Measurements from ENCODE around the gene PITPNM1. TPM values are rescaled to one million over a fixed set of nuclear protein-coding genes. Genes with fewer than 3 reads are reported as not detected.
A peak's percentile ranks its signal among the peaks of the same experiment; 100 is the strongest.

The PITPNM1 gene
- total RNA-seq, 4 donors from 2014 or later, result 22.8 to 52.6 (median 47.2) TPM

DNA sequence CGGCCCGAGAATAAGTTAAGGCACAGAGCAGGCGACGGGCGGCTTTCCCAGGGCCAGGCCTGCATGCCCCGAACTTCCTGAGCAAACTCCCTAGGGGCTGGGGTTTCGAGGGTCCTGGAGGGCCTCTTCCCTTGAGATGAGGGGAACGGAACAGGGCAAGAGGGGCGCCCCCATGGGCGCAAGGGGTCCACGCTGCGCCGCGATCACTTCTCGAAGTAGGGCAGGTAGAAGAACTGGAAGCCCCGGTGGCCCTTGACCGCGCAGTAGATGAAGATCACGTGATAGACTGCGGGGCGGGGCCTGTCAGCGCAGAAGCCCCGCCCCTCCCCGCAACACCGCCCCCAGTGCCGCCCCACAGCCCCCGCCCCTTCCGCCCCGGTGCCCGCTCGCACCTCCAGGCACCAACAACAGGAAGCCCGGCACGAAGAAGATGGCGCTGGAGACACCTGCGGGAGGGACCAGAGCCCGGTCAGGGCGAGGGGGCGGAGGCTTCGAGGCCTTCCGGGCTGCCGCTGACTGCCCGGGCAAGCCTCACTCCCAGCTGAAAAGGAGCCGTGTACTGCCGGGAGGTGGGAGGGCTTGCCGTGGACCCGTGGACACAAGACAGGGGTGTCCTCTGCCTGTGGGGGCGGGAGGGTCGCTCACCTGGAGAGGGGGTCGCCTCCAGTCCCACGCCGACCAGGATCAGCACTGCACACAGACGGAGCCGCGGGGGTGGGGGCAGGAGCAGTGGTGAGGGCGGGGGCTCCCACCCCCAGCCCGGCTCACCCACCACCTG is 40.6 kb downstream of the PITPNM1 start:
- peaks cover 21 to 53% of the 10 kb centered on the region in 2 donors for H3K4me1 ChIP-seq
- H3K4me3 ChIP-seq (replicated peaks in 1 of 3), result peak overlapping the region; percentile 22 to 71 (median 56)
- DNase-seq, result peak; percentile 91
- H3K27me3 ChIP-seq, result no peaks in the 10 kb centered on the region
- intact Hi-C loops (cut with DNase I), result loop anchor here (5.0 to 10.0 kb wide), 2 partner anchors 42 to 70 kb away; partner anchors contain the start of gene RAD9A
- TF ChIP-seq, protein P1, sequence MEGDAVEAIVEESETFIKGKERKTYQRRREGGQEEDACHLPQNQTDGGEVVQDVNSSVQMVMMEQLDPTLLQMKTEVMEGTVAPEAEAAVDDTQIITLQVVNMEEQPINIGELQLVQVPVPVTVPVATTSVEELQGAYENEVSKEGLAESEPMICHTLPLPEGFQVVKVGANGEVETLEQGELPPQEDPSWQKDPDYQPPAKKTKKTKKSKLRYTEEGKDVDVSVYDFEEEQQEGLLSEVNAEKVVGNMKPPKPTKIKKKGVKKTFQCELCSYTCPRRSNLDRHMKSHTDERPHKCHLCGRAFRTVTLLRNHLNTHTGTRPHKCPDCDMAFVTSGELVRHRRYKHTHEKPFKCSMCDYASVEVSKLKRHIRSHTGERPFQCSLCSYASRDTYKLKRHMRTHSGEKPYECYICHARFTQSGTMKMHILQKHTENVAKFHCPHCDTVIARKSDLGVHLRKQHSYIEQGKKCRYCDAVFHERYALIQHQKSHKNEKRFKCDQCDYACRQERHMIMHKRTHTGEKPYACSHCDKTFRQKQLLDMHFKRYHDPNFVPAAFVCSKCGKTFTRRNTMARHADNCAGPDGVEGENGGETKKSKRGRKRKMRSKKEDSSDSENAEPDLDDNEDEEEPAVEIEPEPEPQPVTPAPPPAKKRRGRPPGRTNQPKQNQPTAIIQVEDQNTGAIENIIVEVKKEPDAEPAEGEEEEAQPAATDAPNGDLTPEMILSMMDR (IDR thresholded peaks at IDR 0.05), result no peak
- TF ChIP-seq POLR2A (IDR thresholded peaks at IDR 0.05), result peak; percentile 10 to 78
- WGBS, 2 donors, result 35 to 36% methylated on average over 12 to 20 of the region's 56 CpGs
- H3K27ac ChIP-seq, result peak overlapping the region; percentile 79 to 99 (median 95)
- H3K36me3 ChIP-seq, result no peaks in the 10 kb centered on the region
- no peaks in the 10 kb centered on the region for H3K9me3 ChIP-seq

- no peaks in the 10 kb centered on the region for H3K36me3 ChIP-seq
- DNase-seq, result peak; percentile 32 to 38
- H3K9me3 ChIP-seq, result no peaks in the 10 kb centered on the region
- WGBS, 2 donors, result 81 to 91% methylated on average over 7 to 14 of the region's 20 CpGs
- H3K4me1 ChIP-seq, result peaks cover 19 to 54% of the 10 kb centered on the region in 2 donors
- H3K27ac ChIP-seq, result peak overlapping the region; percentile 79 to 99 (median 95)
- intact Hi-C loops (cut with DNase I), result loop anchor here (10.0 kb wide), 1 partner anchor 69 kb away; the partner anchor contains the start of gene RAD9A
- H3K27me3 ChIP-seq, result no peaks in the 10 kb centered on the region
- TF ChIP-seq, protein P1 (IDR thresholded peaks at IDR 0.05), result no peak
- TF ChIP-seq POLR2A (IDR thresholded peaks at IDR 0.05), result no peak
- H3K4me3 ChIP-seq (replicated peaks in 1 of 3), result peak overlapping the region in 1 of 3 donors; percentile 56
Observed at GRCh38 chr11:67463680-67464410, 41.3 kb downstream of the PITPNM1 start.

DNA sequence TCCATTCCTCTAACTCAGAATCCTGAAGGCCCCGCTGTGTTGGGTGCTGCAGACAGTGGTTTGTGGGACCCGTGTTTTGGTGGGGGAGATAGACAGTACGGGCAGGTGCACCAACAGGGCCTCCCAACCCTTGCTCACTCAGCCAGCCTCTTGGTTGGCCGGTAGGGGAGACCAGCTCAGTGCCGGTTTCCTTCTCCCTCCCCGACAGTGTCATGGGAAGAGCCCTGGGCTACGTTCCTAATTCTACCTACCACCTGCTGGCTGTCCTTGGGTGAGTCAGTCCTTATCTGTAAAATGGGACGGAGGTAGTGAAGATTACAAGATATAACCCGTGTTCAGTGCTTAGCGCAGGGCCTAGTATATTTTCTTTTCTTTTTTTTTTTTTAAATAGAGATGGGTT is 42.0 kb downstream of the PITPNM1 start:
- H3K9me3 ChIP-seq, result no peaks in the 10 kb centered on the region
- no peaks in the 10 kb centered on the region for H3K36me3 ChIP-seq
- 98% methylated on average over 10 of the region's 10 CpGs for WGBS, 2 donors
- intact Hi-C loops (cut with DNase I), result loop anchor here (10.0 kb wide), 1 partner anchor 68 kb away; the partner anchor contains the start of gene RAD9A
- H3K4me1 ChIP-seq, result peaks cover 16 to 51% of the 10 kb centered on the region in 2 donors
- no peak for TF ChIP-seq POLR2A (IDR thresholded peaks at IDR 0.05)
- TF ChIP-seq, protein P1 (IDR thresholded peaks at IDR 0.05), result no peak
- peak overlapping the region in 1 of 3 donors; percentile 95 for H3K27ac ChIP-seq
- no peak for DNase-seq
- no peak overlapping the region for H3K4me3 ChIP-seq (replicated peaks in 1 of 3)
- H3K27me3 ChIP-seq, result no peaks in the 10 kb centered on the region

DNA sequence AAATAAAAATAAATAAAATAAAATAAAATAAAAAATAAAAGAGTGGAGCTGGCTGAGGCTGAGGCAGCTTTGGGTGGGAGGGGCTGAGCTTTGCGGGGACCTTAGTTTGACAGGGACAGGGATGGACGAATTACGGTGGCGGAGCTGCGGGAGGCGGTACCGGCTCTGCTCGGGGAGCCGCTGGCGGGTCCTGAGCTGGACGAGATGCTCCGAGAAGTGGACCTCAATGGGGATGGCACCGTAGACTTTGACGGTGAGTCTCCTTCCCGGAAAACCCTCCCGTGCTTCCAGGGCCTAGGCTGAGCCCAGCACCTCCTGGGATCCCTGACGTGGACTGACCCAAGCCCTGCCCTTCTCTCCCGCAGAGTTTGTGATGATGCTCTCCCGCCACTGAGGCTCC is 46.9 kb downstream of the PITPNM1 start:
- Histone ChIP-seq H3K4me3 (replicated peaks in 1 of 3) (no peak overlapping the region), H3K4me1 (peaks cover 0 to 9% of the 10 kb centered on the region in 2 donors), H3K27ac (no peak overlapping the region), H3K27me3 (no peaks in the 10 kb centered on the region), H3K9me3 (no peaks in the 10 kb centered on the region), H3K36me3 (no peaks in the 10 kb centered on the region)
- no peak for TF ChIP-seq POLR2A (IDR thresholded peaks at IDR 0.05)
- TF ChIP-seq, protein P1 (IDR thresholded peaks at IDR 0.05), result no peak
- no peak for DNase-seq
- intact Hi-C loops (cut with DNase I), result no loop called here
- 91 to 94% methylated on average over 19 of the region's 19 CpGs for WGBS, 2 donors

Measured in thyroid gland (tissue), 4 donors.